Activated CD4-positive, alpha-beta memory T cell treated with anti-CD3 and anti-CD28 coated beads for 36 hours (primary cell): ENCODE measurements around the gene SNTB2. TPM values are rescaled to one million over a fixed set of nuclear protein-coding genes. Genes with fewer than 3 reads are reported as not detected.

Source experiments
- CTCF ChIA-PET: fragments of 350-600 bp; sonication (Branson Sonifier 250); formaldehyde crosslinking; loops from one replicate; lab custom pipeline; 2021; ENCODE audit warnings: antibody characterized with exemption, inconsistent platforms; lab: Charles Lee
- POLR2A ChIA-PET: fragments of 350-600 bp; sonication (Branson Sonifier 250); formaldehyde crosslinking; loops from one replicate; lab custom pipeline; 2021; ENCODE audit warnings: antibody characterized with exemption; lab: Charles Lee
- DNase-seq: peaks from one replicate; pipeline ENCODE4 v3.0.0-alpha.2; 2020
- H3K27ac Mint-ChIP-seq: one replicate; pipeline ENCODE4 v1.8.0; 2021; ENCODE audit warnings: mixed read lengths
- H3K27me3 Mint-ChIP-seq: one replicate; pipeline ENCODE4 v1.8.0; 2021; ENCODE audit warnings: mixed read lengths
- H3K36me3 Mint-ChIP-seq: one replicate; pipeline ENCODE4 v1.8.0; 2021; ENCODE audit warnings: mixed read lengths
- H3K4me1 Mint-ChIP-seq: one replicate; pipeline ENCODE4 v1.8.0; 2021; ENCODE audit warnings: low read depth, mixed read lengths
- H3K4me3 Mint-ChIP-seq: one replicate; pipeline ENCODE4 v1.8.0; 2021; ENCODE audit warnings: mild to moderate bottlenecking, mixed read lengths
- H3K9me3 Mint-ChIP-seq: one replicate; pipeline ENCODE4 v1.8.0; 2021; ENCODE audit warnings: mixed read lengths
- intact Hi-C: fragments of 100-400 bp; cut with micrococcal nuclease; formaldehyde crosslinking; loops from one replicate; pipeline ENCODE4 v1.15.1; 2023
- total RNA-seq, 2 experiments: library from RNA; stranded (reverse); gene quantifications; one replicate each; pipeline ENCODE4 v1.2.3, GENCODE V29; 2021

SNTB2 gene
- total RNA-seq, 2 experiments from 2014 or later, result 19.8 to 20.1 TPM

DNA sequence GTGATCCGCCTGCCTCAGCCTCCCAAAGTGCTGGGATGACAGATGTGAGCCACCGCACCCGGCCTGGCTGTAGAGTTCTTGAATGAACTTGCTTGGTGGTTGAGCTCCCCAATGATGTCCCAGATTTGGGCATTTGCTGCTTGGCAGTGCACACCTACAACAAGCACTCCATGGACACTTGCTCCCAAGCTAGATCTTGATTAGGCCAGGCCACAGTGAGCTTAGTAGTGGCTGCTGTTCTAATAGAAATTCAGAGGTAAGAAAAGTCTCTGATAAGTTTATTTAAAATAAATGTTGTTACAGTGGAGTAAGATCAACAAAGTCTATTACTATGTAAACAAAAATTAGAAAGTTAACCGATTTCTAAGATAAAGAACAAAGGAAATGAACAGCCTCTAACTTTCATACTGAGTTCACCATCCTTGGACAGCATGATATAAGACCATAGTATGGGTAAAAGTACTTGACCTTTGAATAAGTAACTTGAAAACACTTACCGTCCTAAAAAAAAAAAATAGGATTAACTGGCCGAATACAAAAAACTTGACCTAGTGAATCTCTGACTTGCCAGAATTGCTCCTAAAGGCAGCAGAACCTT is 163.7 kb downstream of the SNTB2 start:
- no peak overlapping the region for H3K4me3 Mint-ChIP-seq
- ChIA-PET POLR2A (no interaction called here), CTCF (no interaction called here)
- no peak overlapping the region for H3K27ac Mint-ChIP-seq
- peaks cover 28% of the 10 kb centered on the region for H3K36me3 Mint-ChIP-seq
- no peaks in the 10 kb centered on the region for H3K9me3 Mint-ChIP-seq
- H3K27me3 Mint-ChIP-seq, result no peaks in the 10 kb centered on the region
- DNase-seq, result no peak
- H3K4me1 Mint-ChIP-seq, result peaks cover 6% of the 10 kb centered on the region
- intact Hi-C loops, result no loop called here

DNA sequence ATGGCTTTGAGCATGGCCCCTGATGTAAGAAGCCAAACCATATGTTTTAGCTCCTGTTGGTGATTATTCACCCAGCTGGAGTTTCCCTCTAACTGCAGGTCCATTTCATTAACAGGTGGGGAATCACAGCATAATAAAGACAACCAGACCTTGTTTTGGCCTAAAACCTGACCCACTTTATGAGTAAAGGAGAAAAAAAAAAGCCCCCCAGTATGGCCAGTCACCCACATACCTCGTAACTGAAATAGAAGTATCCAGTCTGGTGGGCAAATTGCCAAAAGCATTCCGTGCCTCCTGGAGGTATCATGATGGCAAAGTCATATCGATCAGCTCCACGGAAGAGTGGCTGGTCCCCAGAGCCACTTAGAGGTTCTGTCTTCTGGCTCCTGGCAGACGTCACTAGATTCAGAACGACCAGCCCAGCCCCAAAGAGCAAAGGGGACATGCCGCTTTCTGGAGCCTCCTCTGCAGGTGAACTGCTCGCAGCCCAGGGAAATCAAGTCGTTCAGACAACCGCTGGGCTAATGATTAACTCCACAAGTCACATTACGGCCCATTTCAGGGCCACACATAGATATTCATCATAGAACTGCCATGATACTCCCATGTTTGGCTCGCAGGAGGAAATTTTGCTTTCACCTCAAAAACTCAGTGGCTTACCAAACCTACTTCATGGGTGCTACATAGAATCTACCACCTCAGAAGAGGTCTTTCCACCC is 164.5 kb downstream of the SNTB2 start, which contains the start of gene TMED6:
Gene TMED6, minus strand, starts transcription at position 478 of the 719 bp plus-strand sequence. Its CDS starts 33 bp downstream, at position 445.
- Mint-ChIP-seq H3K36me3 (peaks cover 30% of the 10 kb centered on the region), H3K4me1 (no peaks in the 10 kb centered on the region), H3K27me3 (no peaks in the 10 kb centered on the region), H3K27ac (no peak within 1 kb of the TSS), H3K4me3 (no peak within 1 kb of the TSS), H3K9me3 (no peaks in the 10 kb centered on the region)
- ChIA-PET CTCF (no interaction called here), POLR2A (interaction anchor here (0.5 to 0.6 kb wide), 2 partner anchors 262 to 518 kb away, joined by 3 to 4 read pairs; no protein-coding TSS in a partner anchor)
- intact Hi-C loops, result no loop called here
- no peak for DNase-seq

Other genes starting within 250 kb of the SNTB2 start
- under 1 TPM; 0.10 to 0.21 TPM for gene HAS3, start 81.5 kb upstream of the SNTB2 start, total RNA-seq
- gene CHTF8, start 54.6 kb upstream of the SNTB2 start, total RNA-seq, result 100 to 1,000 TPM; 120 to 132 TPM
- gene UTP4, start 54.5 kb upstream of the SNTB2 start, total RNA-seq, result 100 to 1,000 TPM; 104 to 106 TPM
- gene VPS4A, start 124.2 kb downstream of the SNTB2 start, total RNA-seq, result 10 to 100 TPM; 32.1 to 33.0 TPM
- gene PDF, start 143.4 kb downstream of the SNTB2 start, total RNA-seq, result 10 to 100 TPM; 16.2 to 17.6 TPM
- 10 to 100 TPM; 25.4 to 27.9 TPM for gene COG8, start 152.4 kb downstream of the SNTB2 start, total RNA-seq
- gene NIP7, start 152.6 kb downstream of the SNTB2 start, total RNA-seq, result 10 to 100 TPM; 43.3 to 47.1 TPM
- gene TMED6, start 164.6 kb downstream of the SNTB2 start, total RNA-seq, result under 1 TPM; 0.58 to 0.86 TPM
- 10 to 100 TPM; 39.5 to 42.5 TPM for gene TERF2, start 198.8 kb downstream of the SNTB2 start, total RNA-seq
- 100 to 1,000 TPM; 147 to 152 TPM for gene CYB5B, start 237.5 kb downstream of the SNTB2 start, total RNA-seq